Measurements from ENCODE around the gene CCL13.

DNA sequence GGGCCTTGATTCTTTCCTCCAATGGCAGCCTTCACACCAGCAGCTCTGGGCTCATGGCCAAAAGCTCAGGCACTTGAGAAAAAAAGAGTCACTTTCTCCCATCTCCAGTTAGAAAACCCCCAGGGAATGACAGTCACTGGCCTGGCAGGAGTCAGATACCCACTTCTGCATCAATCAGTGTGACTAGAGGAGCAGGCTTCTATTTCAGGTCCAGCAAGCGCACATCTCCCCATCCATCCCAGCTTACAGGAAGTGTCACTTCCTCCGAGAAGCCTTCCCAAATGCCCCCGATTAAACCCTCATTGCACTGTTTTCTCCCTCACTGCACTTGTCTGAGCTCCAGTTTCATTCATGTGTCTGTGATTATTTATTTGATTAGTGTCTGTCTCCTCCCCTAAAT lies 37.1 kb downstream of the CCL13 start:
- TF ChIP-seq, protein P1, sequence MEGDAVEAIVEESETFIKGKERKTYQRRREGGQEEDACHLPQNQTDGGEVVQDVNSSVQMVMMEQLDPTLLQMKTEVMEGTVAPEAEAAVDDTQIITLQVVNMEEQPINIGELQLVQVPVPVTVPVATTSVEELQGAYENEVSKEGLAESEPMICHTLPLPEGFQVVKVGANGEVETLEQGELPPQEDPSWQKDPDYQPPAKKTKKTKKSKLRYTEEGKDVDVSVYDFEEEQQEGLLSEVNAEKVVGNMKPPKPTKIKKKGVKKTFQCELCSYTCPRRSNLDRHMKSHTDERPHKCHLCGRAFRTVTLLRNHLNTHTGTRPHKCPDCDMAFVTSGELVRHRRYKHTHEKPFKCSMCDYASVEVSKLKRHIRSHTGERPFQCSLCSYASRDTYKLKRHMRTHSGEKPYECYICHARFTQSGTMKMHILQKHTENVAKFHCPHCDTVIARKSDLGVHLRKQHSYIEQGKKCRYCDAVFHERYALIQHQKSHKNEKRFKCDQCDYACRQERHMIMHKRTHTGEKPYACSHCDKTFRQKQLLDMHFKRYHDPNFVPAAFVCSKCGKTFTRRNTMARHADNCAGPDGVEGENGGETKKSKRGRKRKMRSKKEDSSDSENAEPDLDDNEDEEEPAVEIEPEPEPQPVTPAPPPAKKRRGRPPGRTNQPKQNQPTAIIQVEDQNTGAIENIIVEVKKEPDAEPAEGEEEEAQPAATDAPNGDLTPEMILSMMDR (IDR thresholded peaks at IDR 0.05 in 8 of 11, conservative IDR thresholded peaks at IDR 0.05 in 3 of 11), result no peak
- TF ChIP-seq POLR2AphosphoS5 (IDR thresholded peaks at IDR 0.05), result no peak
